Activated CD4-positive, CD25-positive, alpha-beta regulatory T cell treated with anti-CD3 and anti-CD28 coated beads, Interleukin-2, amount 50 U/mL, for 72 hours (primary cell): Measurements from ENCODE around the gene HOXA7.

Source experiments
- DNase-seq: peaks from one replicate; pipeline ENCODE4 v3.0.0; 2021

The HOXA7 gene

GRCh38 chr7:27182285-27182841 lies 25.9 kb upstream of the HOXA7 start:
- no peak for DNase-seq

- DNase-seq = no peak
These were observed 25.4 kb upstream of the HOXA7 start for GRCh38 chr7:27181795-27182275.

GRCh38 chr7:27180431-27181420 lies 24.3 kb upstream of the HOXA7 start:
- DNase-seq = no peak

- DNase-seq = peak; percentile 75
These were observed 23.3 kb upstream of the HOXA7 start for GRCh38 chr7:27179503-27180430.

GRCh38 chr7:27179030-27179429 lies 22.6 kb upstream of the HOXA7 start:
- DNase-seq = no peak

- DNase-seq = no peak
These were observed 21.9 kb upstream of the HOXA7 start for GRCh38 chr7:27178366-27178765.

- DNase-seq = no peak
These were observed 21.4 kb upstream of the HOXA7 start for GRCh38 chr7:27177795-27178320.

- no peak for DNase-seq
These were observed 20.7 kb upstream of the HOXA7 start for GRCh38 chr7:27176962-27177794.

- no peak for DNase-seq
These were observed 20.0 kb upstream of the HOXA7 start for GRCh38 chr7:27176524-27176845.

GRCh38 chr7:27175626-27176523 lies 19.4 kb upstream of the HOXA7 start:
- DNase-seq = no peak

GRCh38 chr7:27174874-27175625 lies 18.6 kb upstream of the HOXA7 start:
- DNase-seq = no peak

GRCh38 chr7:27173956-27174873 lies 17.7 kb upstream of the HOXA7 start, which contains the start of gene HOXA10:
Gene HOXA10, minus strand, starts transcription at chr7:27174320. Its CDS starts 14 bp downstream, at chr7:27174306.
- DNase-seq = no peak

GRCh38 chr7:27173511-27173955 lies 17.1 kb upstream of the HOXA7 start:
- no peak for DNase-seq

GRCh38 chr7:27172823-27173510 lies 16.5 kb upstream of the HOXA7 start:
- DNase-seq = peak; percentile 45

- no peak for DNase-seq
These were observed 15.9 kb upstream of the HOXA7 start for GRCh38 chr7:27172315-27172774.

- peak; percentile 29 for DNase-seq
These were observed 15.3 kb upstream of the HOXA7 start for GRCh38 chr7:27171637-27172314.

GRCh38 chr7:27171325-27171636 lies 14.8 kb upstream of the HOXA7 start:
- no peak for DNase-seq
